HG02938 (cell line): ENCODE measurements around the gene TSLP.

Experiments used
- ATAC-seq: cut with Tn5 transposase; IDR thresholded peaks from one replicate; pipeline ENCODE4 v1.9.1; 2021; ENCODE audit warnings: mild to moderate bottlenecking, moderate library complexity; ENCODE audit not compliant: unreplicated experiment

The TSLP gene

DNA sequence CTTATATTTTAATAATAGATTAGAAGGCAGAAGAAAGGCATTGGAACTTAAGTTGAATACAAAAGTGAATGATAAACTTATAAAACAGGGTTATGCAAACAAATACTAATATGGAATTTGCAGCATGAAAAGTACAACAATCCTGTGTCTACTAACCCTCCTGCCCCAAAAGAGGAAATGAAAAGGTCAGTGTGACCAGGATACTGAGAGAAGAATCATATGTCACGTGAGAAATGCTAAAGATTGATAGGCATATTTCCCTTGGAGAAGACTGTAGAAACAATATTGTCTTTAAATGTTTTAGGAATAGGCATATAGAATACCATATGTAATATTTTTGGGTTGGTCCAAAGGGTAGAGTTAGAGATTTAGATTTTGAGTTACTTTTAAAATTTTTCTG is 24.5 kb downstream of the TSLP start:
- no peak for ATAC-seq

DNA sequence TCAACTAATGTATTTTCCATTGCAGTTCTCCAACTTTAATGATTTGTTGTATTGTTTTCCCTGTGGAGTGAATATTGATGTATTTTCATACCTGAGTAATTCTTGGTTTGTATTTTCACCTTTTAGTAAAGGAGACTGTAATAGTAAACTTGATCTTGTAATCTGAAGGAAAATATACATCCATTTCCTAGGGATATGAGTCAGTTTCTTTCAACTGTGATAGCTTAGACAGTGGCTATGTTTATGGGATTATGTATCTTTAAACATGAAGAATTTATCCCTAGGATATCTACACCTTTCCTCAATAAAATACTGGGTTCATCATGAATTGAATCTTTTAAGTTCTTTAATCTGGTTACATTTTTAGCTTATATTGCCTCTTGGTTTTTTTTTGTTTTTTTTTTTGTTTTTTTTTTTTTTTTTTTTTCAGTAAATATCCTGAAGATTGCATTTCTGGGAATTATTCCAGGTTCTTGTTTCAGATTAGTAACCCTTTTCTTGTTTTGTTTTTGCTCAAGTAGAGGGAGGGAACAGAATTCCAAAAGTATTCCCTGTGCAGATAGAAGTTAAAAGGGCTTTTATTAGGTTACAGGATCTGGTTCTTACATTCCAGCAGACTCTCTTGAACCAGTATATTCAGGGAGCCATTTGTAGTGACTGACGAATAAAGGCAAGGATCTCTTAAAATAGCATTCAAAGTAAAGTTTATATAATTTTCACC is 27.7 kb downstream of the TSLP start:
- no peak for ATAC-seq

DNA sequence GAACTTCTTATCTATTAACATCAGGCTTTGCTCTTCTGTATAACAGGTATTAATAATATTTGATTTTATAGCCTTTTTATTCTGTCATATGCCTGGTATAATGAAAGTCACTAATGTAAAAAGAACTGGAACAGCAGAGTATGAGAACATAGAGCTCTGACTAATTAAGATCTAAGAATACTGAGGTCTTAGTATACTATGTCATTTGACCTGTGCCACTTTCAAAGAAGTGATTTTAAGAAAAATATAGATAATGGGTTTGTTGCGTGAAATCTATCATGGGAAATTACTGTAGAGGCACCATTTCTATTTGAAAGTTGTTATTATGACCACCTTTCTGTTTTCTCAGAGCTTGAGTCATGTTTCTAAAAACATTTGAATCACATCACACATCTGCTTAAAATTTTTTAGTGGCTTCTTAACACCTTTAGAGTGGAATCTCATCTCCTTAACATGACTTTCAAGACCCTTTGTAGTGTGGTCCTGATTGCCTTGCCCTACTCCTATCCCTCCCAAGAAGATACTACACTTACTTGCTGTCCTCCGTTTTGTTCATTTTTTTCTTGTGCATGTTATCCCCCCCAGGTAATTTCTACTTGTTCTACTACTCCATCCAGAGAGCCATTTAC is 34.9 kb downstream of the TSLP start:
- ATAC-seq, result no peak

DNA sequence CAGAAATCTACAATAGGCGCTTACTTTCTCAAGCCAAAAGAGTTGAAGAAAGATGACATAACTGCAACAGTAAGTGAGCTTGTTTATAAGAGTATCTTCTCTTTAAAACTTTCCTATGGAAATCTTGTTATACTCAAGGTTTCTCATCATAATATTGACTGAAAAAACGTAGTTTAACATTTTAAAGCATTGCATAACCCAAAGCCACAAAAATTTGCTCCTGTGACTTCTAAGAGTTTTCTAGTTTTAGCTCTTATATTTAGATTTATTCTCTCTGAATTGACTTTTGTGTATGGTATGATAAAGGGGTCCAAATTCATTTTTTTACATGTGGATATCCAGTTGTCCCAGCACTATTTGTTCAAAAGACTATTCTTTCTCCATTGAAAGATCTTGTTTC is 35.9 kb downstream of the TSLP start:
- ATAC-seq, result no peak

DNA sequence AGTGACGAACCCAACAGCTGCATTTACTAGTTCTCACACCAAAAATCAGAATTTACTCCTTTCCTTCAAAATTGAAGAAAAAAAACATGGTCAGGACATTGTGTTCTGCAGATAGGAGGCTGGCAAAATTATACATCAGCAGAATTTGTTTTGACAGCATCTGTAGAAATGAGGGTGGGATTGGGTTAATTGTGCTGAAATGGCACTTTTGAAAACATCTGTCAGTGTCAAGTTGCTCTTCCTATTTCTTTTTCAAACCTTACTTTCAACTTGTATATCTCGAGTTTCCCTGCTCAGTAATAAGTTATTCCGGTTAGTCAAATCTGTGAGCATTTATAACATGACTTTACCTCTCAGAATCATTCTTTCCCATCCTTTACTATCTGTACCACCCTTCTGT is 40.4 kb downstream of the TSLP start:
- ATAC-seq, result no peak

DNA sequence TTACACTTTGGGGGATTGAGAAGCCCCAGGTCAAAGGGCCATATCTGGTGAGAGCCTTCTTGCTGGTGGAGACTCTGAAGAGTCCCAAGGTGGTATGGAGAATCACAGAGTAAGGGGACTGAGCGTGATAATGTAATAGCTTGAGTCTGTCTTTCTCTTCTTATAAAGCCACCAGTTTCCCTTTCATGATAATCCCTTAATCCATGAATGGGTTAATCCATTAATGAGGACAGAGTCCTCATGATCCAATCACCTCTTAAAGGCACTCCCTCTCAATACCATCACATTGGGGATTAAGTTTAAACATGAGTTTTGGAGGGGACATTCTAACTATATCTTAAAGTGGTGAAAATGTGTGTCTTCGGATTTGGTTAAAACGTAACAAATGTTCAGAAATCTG is 42.2 kb downstream of the TSLP start:
- no peak for ATAC-seq

DNA sequence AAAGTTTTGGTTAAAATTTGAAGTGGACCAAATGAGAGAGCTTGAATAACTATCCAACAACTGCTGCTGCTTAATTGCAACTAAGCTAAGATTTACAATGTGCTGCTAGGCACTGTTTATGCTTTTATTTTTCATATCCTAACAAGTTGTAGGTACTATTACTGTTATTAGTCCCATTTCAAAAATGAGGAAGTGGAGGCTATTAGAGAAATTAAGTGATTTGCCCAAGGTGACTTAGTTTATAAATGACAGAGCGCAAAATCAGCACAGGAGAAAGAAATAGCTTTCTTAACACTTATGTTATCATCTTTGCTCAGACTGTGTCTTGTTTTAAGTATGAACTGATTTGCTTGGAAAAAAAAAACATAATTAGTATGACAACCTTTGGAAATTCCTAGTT is 43.7 kb downstream of the TSLP start:
- ATAC-seq, result no peak

DNA sequence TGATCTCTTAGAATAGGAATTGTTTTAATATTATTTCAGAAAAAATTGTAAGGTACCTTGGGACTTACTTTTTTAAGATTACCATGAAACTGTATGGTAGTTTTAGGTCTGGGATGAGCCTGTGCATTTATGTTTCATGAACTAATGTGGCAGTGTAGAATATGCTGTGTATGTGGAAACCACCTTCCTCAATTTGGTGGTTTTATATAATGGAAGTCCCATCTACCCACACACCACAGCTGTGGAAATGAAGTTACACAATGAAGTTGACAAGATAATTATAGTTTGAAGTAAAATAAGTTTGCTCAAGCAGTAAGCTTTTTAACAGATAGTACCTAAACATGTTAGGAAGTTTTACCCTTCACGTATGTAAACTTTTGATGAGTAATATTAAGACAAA is 45.0 kb downstream of the TSLP start:
- no peak for ATAC-seq

DNA sequence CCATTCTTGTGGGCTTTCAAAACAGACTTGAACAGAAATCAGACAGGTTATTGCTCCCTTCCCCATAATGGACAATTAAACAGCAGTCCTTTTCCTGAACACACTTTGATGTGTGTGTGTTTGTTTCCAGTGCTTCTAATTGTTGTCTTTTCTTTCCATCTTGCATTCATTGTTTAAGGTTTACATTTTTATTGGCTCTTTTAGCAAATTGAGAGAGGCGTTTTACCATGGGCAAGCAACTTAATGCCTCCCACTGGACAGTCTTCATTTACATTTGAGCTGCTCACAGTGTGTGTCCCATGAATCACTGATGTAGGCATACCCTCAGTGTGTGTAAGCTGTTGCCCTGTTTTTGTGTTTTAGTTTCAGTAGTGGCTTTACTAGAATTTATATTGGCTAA is 45.6 kb downstream of the TSLP start:
- ATAC-seq, result no peak

DNA sequence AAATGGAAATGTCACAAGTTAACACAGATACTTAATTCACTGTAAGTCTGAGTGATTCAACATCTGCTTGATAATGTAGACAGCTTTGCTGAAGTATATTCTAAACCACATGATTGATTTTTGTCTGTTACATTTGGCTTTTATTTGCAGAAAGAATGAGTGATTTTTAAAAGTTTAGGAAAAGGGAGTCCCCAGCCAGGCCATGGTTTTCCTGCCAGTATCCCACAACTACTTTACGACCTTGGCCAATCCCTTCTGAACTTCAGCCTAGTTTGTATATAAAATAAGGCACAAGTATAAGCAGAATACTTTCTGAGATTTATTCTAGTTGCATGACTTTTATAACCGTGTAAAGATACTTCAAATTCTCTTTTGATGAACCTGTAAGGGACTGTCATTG is 47.7 kb downstream of the TSLP start:
- no peak for ATAC-seq

DNA sequence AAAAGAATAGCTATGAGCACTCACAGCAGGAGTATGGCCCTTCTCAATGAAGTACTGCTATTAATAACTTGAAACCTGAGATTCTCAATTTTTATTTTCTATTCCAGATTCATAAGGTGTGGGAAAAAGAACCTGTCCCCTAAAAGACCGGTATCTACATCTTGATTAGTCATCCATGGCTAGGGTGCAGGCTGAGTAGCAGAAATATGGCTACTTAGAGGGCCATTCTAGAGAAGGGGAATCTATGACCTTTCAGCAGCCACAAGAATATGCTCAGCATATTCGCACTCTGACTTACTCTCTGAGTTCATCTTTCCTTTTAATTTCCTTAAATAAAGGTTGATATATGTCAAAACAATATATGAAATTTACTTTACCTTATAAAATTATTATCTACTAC is 48.3 kb downstream of the TSLP start:
- no peak for ATAC-seq

DNA sequence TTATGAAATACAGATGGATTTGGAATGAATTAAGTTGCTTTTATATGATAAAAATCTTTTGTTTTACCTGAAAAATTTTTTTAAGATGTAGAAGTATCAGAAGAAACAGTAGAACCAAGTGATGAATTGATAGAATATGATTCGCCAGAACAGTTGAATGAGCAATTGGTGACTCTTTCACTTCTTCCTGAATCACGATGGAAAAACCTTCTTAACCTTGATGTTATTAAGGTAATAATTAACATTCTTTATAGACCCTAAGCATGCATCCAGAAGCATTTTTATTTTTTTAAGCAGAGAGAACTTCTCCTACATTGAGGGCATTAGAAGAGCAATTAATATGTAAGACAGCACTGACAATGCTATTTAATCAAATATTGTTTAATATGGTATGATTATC is 49.4 kb downstream of the TSLP start:
- no peak for ATAC-seq

DNA sequence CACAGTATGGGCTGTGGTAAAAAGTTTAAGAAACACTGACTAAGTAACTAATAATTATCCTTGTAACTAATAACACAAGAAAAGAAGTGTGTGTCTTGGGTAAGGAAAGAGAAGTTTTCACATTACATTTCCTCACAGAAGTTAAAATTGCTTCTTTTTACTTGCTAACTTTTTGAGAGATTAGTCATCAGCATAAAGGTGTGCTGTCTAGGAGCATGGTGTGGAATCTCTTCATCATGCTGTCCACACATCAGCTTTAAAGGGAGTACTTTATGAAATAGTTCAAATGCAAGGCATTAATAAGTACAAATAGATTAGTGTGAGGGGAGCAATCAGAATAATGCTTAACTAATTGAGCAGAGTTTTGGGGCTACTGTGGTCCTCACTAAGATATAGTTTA is 50.4 kb downstream of the TSLP start:
- ATAC-seq, result no peak

DNA sequence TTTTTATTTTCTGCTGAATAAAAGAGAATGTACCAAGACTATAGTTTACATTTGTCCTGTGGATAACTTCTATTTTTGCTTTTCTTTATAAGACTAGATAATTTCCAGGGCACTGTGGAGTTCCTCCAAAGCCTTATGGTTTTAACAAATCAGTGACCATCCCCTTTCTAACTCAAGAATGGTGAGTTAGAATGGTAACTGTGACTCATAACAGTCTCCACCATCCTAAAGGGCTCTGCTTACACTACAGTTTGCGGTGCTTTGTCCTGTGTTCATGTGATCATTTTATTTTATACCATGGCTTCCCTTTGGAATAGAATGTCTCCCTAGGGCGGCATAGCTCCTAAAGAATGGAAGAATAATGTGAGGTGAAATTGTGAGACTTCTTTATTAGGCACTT is 50.9 kb downstream of the TSLP start:
- ATAC-seq, result no peak

DNA sequence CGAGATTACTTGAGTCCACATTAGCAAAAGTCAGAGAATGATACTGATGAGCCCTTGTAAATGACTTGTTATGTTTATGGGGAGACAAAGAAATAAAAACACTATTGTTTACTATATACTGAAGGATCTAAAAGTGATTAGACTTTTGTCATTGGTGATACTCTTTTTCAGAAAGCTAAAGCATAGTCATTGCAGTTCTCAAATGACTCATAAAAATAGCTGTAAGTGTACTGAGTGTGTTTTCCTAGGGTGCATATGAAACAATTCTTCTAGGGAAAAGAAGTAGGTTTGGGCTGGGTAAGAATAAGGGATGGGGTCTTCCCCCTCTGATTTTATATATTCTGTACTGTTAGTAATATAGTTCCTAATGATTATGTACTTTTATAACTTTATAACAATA is 53.3 kb downstream of the TSLP start:
- no peak for ATAC-seq

DNA sequence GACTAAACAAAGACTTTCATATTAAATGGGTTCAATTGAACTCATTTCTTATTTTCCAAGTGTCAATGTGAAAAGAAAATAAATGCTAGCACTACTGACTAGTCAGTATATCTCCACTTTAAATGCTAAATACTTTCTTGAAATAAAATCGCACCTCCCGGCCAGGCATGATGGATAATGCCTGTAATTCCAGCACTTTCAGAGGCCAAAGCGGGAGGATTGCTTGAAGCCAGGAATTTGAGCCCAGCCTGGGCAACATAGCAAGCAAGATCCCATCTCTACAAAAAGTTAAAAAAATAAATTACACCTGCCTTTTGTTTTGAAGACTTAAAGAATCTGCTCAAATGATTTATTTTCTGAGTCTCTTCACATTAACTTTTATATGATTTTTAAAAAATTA is 55.4 kb downstream of the TSLP start:
- no peak for ATAC-seq
